ENCODE results near the gene CCDC90B. TPM values are rescaled to one million over a fixed set of nuclear protein-coding genes. Genes with fewer than 3 reads are reported as not detected.

Gene CCDC90B
- total RNA-seq, 1 experiment from 2014 or later, result 32.2 TPM

- Histone ChIP-seq H3K9me2 (ENCODE audit: insufficient read depth) (no peaks in the 10 kb centered on the region), H3K4me1 (replicated peaks; ENCODE audit: insufficient read depth) (no peaks in the 10 kb centered on the region), H3K4me3 (no peak overlapping the region), H3K4me2 (no peak overlapping the region), H4K20me1 (ENCODE audit: insufficient read depth) (no peaks in the 10 kb centered on the region), H3K36me3 (ENCODE audit: low read depth) (no peaks in the 10 kb centered on the region), H3K27me3 (ENCODE audit: insufficient read depth, low read depth) (no peaks in the 10 kb centered on the region), H3K79me2 (ENCODE audit: low read depth) (no peaks in the 10 kb centered on the region), H2AFZ (no peak overlapping the region), H3K27ac (no peak overlapping the region), H3F3A (ENCODE audit: insufficient read depth, low read depth) (no peaks in the 10 kb centered on the region), H3K9me3 (ENCODE audit: insufficient read depth, low read depth) (no peaks in the 10 kb centered on the region)
- intact Hi-C loops (cut with micrococcal nuclease; ENCODE audit: unreplicated experiment), result loop anchor here (1.0 kb wide), 1 partner anchor 575 kb away; no protein-coding TSS in a partner anchor
- DNase-seq, result peak; percentile 32 to 68
- BruUV-seq (replicated peaks), result no TSS peak
- TF ChIP-seq EZH2 (IDR thresholded peaks at IDR 0.05; ENCODE audit: low read depth) (no peak), CTCF (conservative IDR thresholded peaks at IDR 0.05) (peak; percentile 77)
- CTCF ChIA-PET, result no interaction called here
- POLR2A ChIA-PET (ENCODE audit: unreplicated experiment), result no interaction called here
These were observed 44.7 kb downstream of the CCDC90B start for GRCh38 chr11:83241291-83241946.

- ChIA-PET CTCF (no interaction called here), POLR2A (ENCODE audit: unreplicated experiment) (no interaction called here)
- Histone ChIP-seq H3K4me1 (replicated peaks; ENCODE audit: insufficient read depth) (no peaks in the 10 kb centered on the region), H3K36me3 (ENCODE audit: low read depth) (no peaks in the 10 kb centered on the region), H3K4me3 (no peak overlapping the region), H2AFZ (no peak overlapping the region), H3K27me3 (ENCODE audit: insufficient read depth, low read depth) (no peaks in the 10 kb centered on the region), H3K27ac (no peak overlapping the region), H3K9me2 (ENCODE audit: insufficient read depth) (peaks cover under 1% of the 10 kb centered on the region; the same call in 1 of the 2 replicates), H3F3A (ENCODE audit: insufficient read depth, low read depth) (no peaks in the 10 kb centered on the region), H3K9me3 (ENCODE audit: insufficient read depth, low read depth) (no peaks in the 10 kb centered on the region), H4K20me1 (ENCODE audit: insufficient read depth) (no peaks in the 10 kb centered on the region), H3K4me2 (no peak overlapping the region), H3K79me2 (ENCODE audit: low read depth) (no peaks in the 10 kb centered on the region)
- DNase-seq, result no peak
- intact Hi-C loops (cut with micrococcal nuclease; ENCODE audit: unreplicated experiment), result no loop called here
- TF ChIP-seq EZH2 (IDR thresholded peaks at IDR 0.05; ENCODE audit: low read depth), result no peak
- no TSS peak for BruUV-seq (replicated peaks)
These were observed 48.1 kb downstream of the CCDC90B start for GRCh38 chr11:83238111-83238510.

GRCh38 chr11:83235825-83236224 lies 50.3 kb downstream of the CCDC90B start:
- Histone ChIP-seq H3K36me3 (ENCODE audit: low read depth) (no peaks in the 10 kb centered on the region), H3K79me2 (ENCODE audit: low read depth) (no peaks in the 10 kb centered on the region), H2AFZ (no peak overlapping the region), H3K9me2 (ENCODE audit: insufficient read depth) (peaks cover 5% of the 10 kb centered on the region; the same call in 1 of the 2 replicates), H3K4me1 (replicated peaks; ENCODE audit: insufficient read depth) (no peaks in the 10 kb centered on the region), H3F3A (ENCODE audit: insufficient read depth, low read depth) (no peaks in the 10 kb centered on the region), H4K20me1 (ENCODE audit: insufficient read depth) (no peaks in the 10 kb centered on the region), H3K27me3 (ENCODE audit: insufficient read depth, low read depth) (no peaks in the 10 kb centered on the region), H3K27ac (no peak overlapping the region), H3K4me3 (no peak overlapping the region), H3K4me2 (no peak overlapping the region), H3K9me3 (ENCODE audit: insufficient read depth, low read depth) (no peaks in the 10 kb centered on the region)
- no peak for DNase-seq
- BruUV-seq (replicated peaks), result no TSS peak
- ChIA-PET POLR2A (ENCODE audit: unreplicated experiment) (interaction anchor here (0.6 kb wide), 2 partner anchors 14 to 185 kb away, joined by 3 to 4 read pairs; no protein-coding TSS in a partner anchor), CTCF (no interaction called here)
- intact Hi-C loops (cut with micrococcal nuclease; ENCODE audit: unreplicated experiment), result no loop called here
- no peak for TF ChIP-seq EZH2 (IDR thresholded peaks at IDR 0.05; ENCODE audit: low read depth)
- no peak for TF ChIP-seq CTCF (conservative IDR thresholded peaks at IDR 0.05)

- POLR2A ChIA-PET (ENCODE audit: unreplicated experiment), result no interaction called here
- Histone ChIP-seq H3F3A (ENCODE audit: insufficient read depth, low read depth) (no peaks in the 10 kb centered on the region), H4K20me1 (ENCODE audit: insufficient read depth) (no peaks in the 10 kb centered on the region), H3K9me2 (ENCODE audit: insufficient read depth) (no peaks in the 10 kb centered on the region), H3K27ac (no peak overlapping the region), H3K4me1 (replicated peaks; ENCODE audit: insufficient read depth) (peaks cover 3% of the 10 kb centered on the region; the same call in 1 of the 2 replicates), H3K36me3 (ENCODE audit: low read depth) (no peaks in the 10 kb centered on the region), H2AFZ (no peak overlapping the region), H3K27me3 (ENCODE audit: insufficient read depth, low read depth) (no peaks in the 10 kb centered on the region), H3K4me2 (no peak overlapping the region), H3K79me2 (ENCODE audit: low read depth) (no peaks in the 10 kb centered on the region), H3K4me3 (no peak overlapping the region), H3K9me3 (ENCODE audit: insufficient read depth, low read depth) (no peaks in the 10 kb centered on the region)
- TF ChIP-seq EZH2 (IDR thresholded peaks at IDR 0.05; ENCODE audit: low read depth) (no peak), CTCF (conservative IDR thresholded peaks at IDR 0.05) (no peak)
- BruUV-seq (replicated peaks), result no TSS peak
- CTCF ChIA-PET, result no interaction called here
- no peak for DNase-seq
- intact Hi-C loops (cut with micrococcal nuclease; ENCODE audit: unreplicated experiment), result no loop called here
These were observed 62.7 kb downstream of the CCDC90B start for GRCh38 chr11:83223457-83223856.
